Gastrocnemius medialis (tissue), 4 donors: ENCODE results near the gene CPA4.

Source experiments
- CTCF ChIP-seq, 5 experiments: fragments of 450-650 bp in 3 of 5; fragments of 200-600 bp in 2 of 5; sonication (generic) in 2 of 5; IDR thresholded peaks in 4 of 5; conservative IDR thresholded peaks in 1 of 5; 1 replicate in 4 of 5; 2 replicates in 1 of 5; pipeline ENCODE4 v1.5.1; 2016 to 2019; ENCODE audit warnings: antibody characterized with exemption in 5 of 5, mild to moderate bottlenecking in 3 of 5, moderate library complexity in 3 of 5
- POLR2A ChIP-seq, 2 donors: fragments of 450-650 bp; IDR thresholded peaks; one replicate each; pipeline ENCODE4 v1.6.1; 2017; ENCODE audit warnings: antibody characterized with exemption in 2 of 2, mild to moderate bottlenecking in 2 of 2, moderate library complexity in 2 of 2

GRCh38 chr7:130344271-130344866 is 51.4 kb downstream of the CPA4 start, which contains the start of gene CPA5:
- TF ChIP-seq POLR2A (IDR thresholded peaks at IDR 0.05) (no peak), CTCF (IDR thresholded peaks at IDR 0.05 in 4 of 5, conservative IDR thresholded peaks at IDR 0.05 in 1 of 5) (no peak)
